KBM-7 (cell line): Measurements from ENCODE around the gene GPR158.

Source experiments
- DNase-seq: peaks from one replicate; pipeline ENCODE4 v3.0.0-alpha.2; 2015
- in situ Hi-C: fragments of 300-500 bp; cut with MboI; formaldehyde crosslinking; loops from 2 replicates; pipeline ENCODE4 v1.14.3; 2020; ENCODE audit warnings: low sequenced_read_pairs, low pct_unique_long_range_greater_than_20kb, mixed read lengths

GPR158 gene

GRCh38 chr10:25191162-25191895, 16.5 kb downstream of the GPR158 start:
- in situ Hi-C loops, result no loop called here
- DNase-seq, result no peak

GRCh38 chr10:25198151-25198550, 23.4 kb downstream of the GPR158 start:
- no peak for DNase-seq
- in situ Hi-C loops, result no loop called here

GRCh38 chr10:25206693-25207414, 32.1 kb downstream of the GPR158 start:
- in situ Hi-C loops, result no loop called here
- DNase-seq, result no peak

DNA sequence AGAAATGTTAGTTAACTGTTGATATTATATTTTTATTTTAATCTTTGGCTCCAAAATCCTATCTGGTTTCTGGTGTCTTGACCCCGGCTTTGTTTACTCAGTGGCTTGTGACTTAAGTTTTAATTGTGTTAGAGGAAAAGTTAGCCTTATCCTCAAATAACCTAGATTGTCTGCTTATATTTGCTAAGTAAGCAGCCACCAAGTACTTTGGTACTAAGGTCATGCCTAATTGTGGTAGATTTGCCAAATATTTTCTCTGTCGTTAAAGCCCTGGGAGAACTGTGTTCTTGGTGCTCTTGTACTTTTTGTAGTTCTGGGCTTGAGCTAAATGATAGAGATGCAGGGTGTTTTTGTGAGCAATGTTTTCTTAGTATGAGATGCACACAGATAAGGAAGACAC, 34.8 kb downstream of the GPR158 start:
- no peak for DNase-seq
- in situ Hi-C loops, result no loop called here

GRCh38 chr10:25210265-25210664, 35.5 kb downstream of the GPR158 start:
- in situ Hi-C loops, result no loop called here

DNA sequence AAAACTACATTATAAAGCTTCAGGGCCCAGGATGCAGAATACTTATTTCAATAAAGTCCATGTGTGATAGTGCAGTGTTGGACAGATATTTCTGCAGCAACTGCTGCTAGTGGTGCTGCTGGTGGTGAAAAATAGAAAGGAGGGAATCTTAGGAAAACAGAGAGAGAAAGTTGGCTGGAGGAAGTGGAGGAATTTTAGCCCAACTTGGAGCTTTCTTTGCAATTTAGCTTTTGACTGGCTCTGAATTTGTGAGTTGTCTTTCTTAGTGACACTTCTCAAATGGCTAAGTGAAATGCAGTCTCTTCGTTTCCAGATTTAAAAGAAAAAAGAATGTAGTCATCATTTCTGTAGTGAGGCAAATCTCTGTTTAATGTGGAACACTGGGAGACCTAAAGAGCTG, 45.4 kb downstream of the GPR158 start:
- DNase-seq, result no peak
- in situ Hi-C loops, result no loop called here

More at GRCh38 chr10:25210265-25210664, 35.5 kb downstream of the GPR158 start:
- no peak for DNase-seq

GRCh38 chr10:25222085-25222660, 47.4 kb downstream of the GPR158 start:
- in situ Hi-C loops, result no loop called here
- DNase-seq, result no peak

- in situ Hi-C loops, result no loop called here
- peak; percentile 46 for DNase-seq
Observed at GRCh38 chr10:25226775-25227682, 52.2 kb downstream of the GPR158 start.

GRCh38 chr10:25231751-25232150, 57.0 kb downstream of the GPR158 start:
- in situ Hi-C loops, result no loop called here
- DNase-seq, result no peak

GRCh38 chr10:25232204-25232603, 57.4 kb downstream of the GPR158 start:
- in situ Hi-C loops, result no loop called here
- DNase-seq, result no peak

GRCh38 chr10:25245165-25245564, 70.4 kb downstream of the GPR158 start:
- no peak for DNase-seq
- in situ Hi-C loops, result no loop called here

DNA sequence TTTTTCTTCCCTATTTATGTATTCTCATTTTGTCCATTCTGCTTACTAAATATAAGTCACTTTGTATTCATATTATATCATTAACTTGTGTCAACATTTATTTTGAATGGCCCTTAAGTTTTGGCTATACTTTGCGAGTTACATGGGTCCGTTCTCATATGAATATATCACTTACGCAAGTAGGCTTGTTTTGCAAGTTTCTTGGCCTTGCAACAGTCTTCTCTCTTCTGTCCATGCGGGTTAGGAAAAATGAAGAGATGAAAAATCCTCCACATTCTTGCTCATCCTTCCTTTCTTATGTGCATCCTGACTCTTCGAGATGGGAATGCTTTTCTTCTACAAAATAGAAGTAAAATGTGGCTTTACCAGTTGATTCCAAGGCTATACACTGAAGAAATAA, 82.8 kb downstream of the GPR158 start:
- no peak for DNase-seq
- in situ Hi-C loops, result no loop called here

GRCh38 chr10:25261110-25261509, 86.3 kb downstream of the GPR158 start:
- no peak for DNase-seq

DNA sequence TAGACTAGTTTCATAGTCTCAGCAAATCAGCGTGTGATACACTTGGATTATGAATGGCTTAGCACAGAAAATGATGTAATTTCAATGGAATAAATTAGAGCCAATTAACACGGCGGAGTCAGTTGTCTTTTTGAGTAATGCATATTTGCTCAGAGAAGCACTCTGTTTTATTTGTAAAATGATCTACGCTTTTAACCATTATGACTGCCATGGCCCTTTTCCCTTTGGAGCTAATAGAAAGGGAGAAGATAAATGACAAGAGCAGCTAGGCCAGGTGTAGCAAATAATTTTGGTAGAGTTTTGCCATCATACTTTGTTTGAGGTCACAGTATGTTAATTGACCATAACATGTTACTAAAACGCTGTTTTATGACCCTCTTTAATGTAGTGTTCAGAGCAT, 86.8 kb downstream of the GPR158 start:
- in situ Hi-C loops, result no loop called here
- no peak for DNase-seq

More at GRCh38 chr10:25261110-25261509, 86.3 kb downstream of the GPR158 start:
- in situ Hi-C loops, result no loop called here

GRCh38 chr10:25263931-25264330, 89.1 kb downstream of the GPR158 start:
- in situ Hi-C loops, result no loop called here
- no peak for DNase-seq

DNA sequence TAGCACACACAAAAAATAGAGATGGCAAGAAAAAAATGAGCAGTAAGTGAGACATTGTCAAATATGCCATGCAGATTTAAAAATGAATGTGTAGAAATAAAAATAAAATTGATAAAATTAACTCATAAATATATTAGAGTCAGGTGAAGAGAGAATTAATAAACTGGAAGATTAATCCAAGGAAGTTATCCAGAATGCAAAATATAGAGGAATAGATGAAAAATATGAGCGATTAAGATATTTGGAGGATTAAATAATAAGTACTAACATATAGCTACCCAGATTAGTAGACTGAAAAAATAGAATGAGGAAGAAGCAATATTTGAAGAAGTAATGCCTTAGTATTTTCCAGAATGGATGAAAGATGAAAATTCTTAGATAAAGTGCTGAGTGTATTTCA, 103.4 kb downstream of the GPR158 start:
- no peak for DNase-seq
- in situ Hi-C loops, result no loop called here

DNA sequence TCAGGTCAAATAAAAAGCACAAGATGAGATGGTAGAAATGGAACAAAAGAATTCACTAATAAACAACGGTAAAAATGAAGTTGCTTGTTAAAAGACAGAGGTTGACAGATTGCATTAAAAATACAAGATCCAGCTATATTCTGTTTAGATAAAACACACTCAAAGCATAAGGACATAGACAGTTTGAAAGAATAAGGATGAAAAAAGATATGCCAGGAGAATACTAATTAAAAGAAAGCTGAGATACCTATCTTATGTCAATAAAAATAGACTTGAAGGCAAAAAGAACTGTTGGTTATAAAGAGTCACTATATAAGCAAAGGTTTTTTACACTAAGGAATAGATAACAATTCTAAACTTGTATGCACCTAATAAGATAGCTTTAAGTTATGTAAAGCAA, 105.3 kb downstream of the GPR158 start:
- no peak for DNase-seq

DNA sequence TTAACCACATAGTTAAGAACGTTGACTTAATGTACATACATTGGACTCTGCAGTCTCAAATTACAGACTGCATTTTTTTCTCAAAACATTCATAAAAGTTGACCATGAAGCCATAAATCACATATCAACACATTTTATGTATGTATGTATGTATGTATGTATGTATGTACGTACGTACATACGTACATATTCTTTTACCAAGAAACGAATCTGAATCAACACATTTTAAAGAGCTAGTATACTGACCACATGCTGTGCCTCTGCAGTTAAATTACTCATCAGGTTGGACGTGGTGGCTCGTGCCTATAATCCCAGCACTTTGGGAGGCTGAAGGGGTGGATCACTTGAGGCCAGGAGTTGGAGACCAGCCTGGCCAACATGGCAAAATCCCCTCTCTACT, 105.8 kb downstream of the GPR158 start:
- in situ Hi-C loops, result no loop called here
- no peak for DNase-seq

More for the DNA sequence above, 105.3 kb downstream of the GPR158 start:
- in situ Hi-C loops, result no loop called here

DNA sequence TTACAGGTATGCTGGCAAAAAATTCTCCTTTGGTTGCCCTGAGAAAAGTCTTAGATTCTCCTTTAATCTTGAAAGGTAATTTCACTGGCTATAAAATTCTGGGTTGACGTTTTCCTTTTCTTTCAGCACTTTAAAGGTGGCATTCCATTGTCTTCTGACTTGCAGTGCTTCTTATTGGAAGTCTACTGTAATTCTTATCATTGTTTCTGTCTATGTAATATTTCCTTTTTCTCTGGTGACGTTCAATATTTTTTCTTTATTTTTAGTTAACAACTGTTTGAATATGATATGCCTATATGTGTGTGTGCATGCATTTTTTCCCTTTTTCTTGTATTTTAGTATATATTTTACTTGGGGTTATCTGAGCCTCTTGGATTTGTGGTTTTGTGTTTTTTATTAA, 111.0 kb downstream of the GPR158 start:
- DNase-seq, result no peak
- in situ Hi-C loops, result no loop called here
